HFFc6 (cell line): ENCODE measurements around the gene RBM23. TPM values are rescaled to one million over a fixed set of nuclear protein-coding genes. Genes with fewer than 3 reads are reported as not detected.

Experiments used
- DNase-seq: peaks from one replicate; pipeline ENCODE4 v3.0.0-alpha.2; 2018
- H3K27ac Mint-ChIP-seq: 2 replicates; pipeline ENCODE4 v1.8.0; 2020; ENCODE audit warnings: mild to moderate bottlenecking, mixed read lengths
- H3K27me3 Mint-ChIP-seq: 2 replicates; pipeline ENCODE4 v1.8.0; 2021; ENCODE audit warnings: mild to moderate bottlenecking, moderate library complexity, mixed read lengths; ENCODE audit not compliant: insufficient read depth
- H3K36me3 Mint-ChIP-seq: 2 replicates; pipeline ENCODE4 v1.8.0; 2021; ENCODE audit warnings: low read depth, mixed read lengths
- H3K4me1 Mint-ChIP-seq: 2 replicates; pipeline ENCODE4 v1.8.0; 2020; ENCODE audit warnings: low read depth, mixed read lengths
- H3K4me3 Mint-ChIP-seq: 2 replicates; pipeline ENCODE4 v1.8.0; 2020; ENCODE audit warnings: mild to moderate bottlenecking, moderate library complexity, mixed read lengths
- H3K9me3 Mint-ChIP-seq: 2 replicates; pipeline ENCODE4 v1.8.0; 2020; ENCODE audit warnings: mild to moderate bottlenecking, mixed read lengths
- total RNA-seq, 6 experiments: library from RNA; stranded (reverse); fragmentation: NEBNext Ultra II Directional; extraction: Animal tissue kit (Norgen Biotek cat#: 25700); gene quantifications; 2 replicates in 1 of 6; 3 replicates in 5 of 6; pipeline ENCODE4 v1.2.3, GENCODE V29; 2021
- TF ChIP-seq, protein P1 (sequence below): fragments of 200-600 bp; sonication (generic); IDR thresholded peaks from 2 replicates; pipeline ENCODE4 v1.5.0; 2021; ENCODE audit warnings: antibody characterized with exemption, mild to moderate bottlenecking

RBM23 gene
- total RNA-seq, 6 experiments from 2014 or later = 43.5 to 56.8 (median 52.2) TPM

- H3K27ac Mint-ChIP-seq = no peak overlapping the region
- H3K9me3 Mint-ChIP-seq = no peaks in the 10 kb centered on the region
- H3K36me3 Mint-ChIP-seq = no peaks in the 10 kb centered on the region
- H3K4me1 Mint-ChIP-seq = peaks cover 30% of the 10 kb centered on the region
- TF ChIP-seq, protein P1, sequence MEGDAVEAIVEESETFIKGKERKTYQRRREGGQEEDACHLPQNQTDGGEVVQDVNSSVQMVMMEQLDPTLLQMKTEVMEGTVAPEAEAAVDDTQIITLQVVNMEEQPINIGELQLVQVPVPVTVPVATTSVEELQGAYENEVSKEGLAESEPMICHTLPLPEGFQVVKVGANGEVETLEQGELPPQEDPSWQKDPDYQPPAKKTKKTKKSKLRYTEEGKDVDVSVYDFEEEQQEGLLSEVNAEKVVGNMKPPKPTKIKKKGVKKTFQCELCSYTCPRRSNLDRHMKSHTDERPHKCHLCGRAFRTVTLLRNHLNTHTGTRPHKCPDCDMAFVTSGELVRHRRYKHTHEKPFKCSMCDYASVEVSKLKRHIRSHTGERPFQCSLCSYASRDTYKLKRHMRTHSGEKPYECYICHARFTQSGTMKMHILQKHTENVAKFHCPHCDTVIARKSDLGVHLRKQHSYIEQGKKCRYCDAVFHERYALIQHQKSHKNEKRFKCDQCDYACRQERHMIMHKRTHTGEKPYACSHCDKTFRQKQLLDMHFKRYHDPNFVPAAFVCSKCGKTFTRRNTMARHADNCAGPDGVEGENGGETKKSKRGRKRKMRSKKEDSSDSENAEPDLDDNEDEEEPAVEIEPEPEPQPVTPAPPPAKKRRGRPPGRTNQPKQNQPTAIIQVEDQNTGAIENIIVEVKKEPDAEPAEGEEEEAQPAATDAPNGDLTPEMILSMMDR = no peak
- no peaks in the 10 kb centered on the region; the same call in 1 of the 2 replicates for H3K27me3 Mint-ChIP-seq
- no peak for DNase-seq
- H3K4me3 Mint-ChIP-seq = no peak overlapping the region
These were observed 28.5 kb downstream of the RBM23 start for GRCh38 chr14:22890416-22890815.

DNA sequence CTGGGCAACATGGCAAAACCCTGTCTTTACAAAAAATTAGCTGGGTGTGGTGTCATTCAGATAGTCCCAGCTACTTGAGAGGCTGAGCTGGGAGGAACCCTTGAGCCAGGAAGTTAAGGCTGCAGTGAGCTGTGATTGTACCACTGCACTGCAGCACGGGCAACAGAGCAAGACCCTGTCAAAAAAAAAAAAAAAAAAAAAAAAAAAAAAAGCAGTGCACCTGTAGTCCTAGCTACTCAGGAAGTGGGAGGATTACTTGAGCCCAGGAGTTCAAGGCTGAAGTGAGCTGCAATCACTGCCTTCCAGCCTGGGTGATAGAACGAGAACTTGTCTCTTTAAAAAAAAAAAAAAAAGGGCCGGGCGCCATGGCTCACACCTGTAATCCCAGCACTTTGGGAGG is 30.3 kb downstream of the RBM23 start:
- H3K27ac Mint-ChIP-seq = no peak overlapping the region
- H3K4me3 Mint-ChIP-seq = no peak overlapping the region
- peaks cover 30% of the 10 kb centered on the region for H3K4me1 Mint-ChIP-seq
- DNase-seq = no peak
- no peaks in the 10 kb centered on the region for H3K36me3 Mint-ChIP-seq
- H3K27me3 Mint-ChIP-seq = peaks cover 2% of the 10 kb centered on the region
- H3K9me3 Mint-ChIP-seq = no peaks in the 10 kb centered on the region
- TF ChIP-seq, protein P1 = no peak

- Mint-ChIP-seq H3K9me3 (no peaks in the 10 kb centered on the region), H3K27ac (peak overlapping the region; percentile 90; the same call in 1 of the 2 replicates), H3K4me1 (peaks cover 35% of the 10 kb centered on the region), H3K27me3 (peaks cover 2% of the 10 kb centered on the region), H3K4me3 (peak overlapping the region; percentile 93), H3K36me3 (no peaks in the 10 kb centered on the region)
- TF ChIP-seq, protein P1 = no peak
- DNase-seq = no peak
These were observed 31.0 kb downstream of the RBM23 start for GRCh38 chr14:22887990-22888378.

- Mint-ChIP-seq H3K9me3 (no peaks in the 10 kb centered on the region), H3K4me3 (peak overlapping the region; percentile 93), H3K27ac (peak overlapping the region; percentile 90), H3K27me3 (peaks cover 2% of the 10 kb centered on the region), H3K36me3 (no peaks in the 10 kb centered on the region), H3K4me1 (peaks cover 41% of the 10 kb centered on the region)
- TF ChIP-seq, protein P1 = no peak
- peak; percentile 69 for DNase-seq
These were observed 31.5 kb downstream of the RBM23 start for GRCh38 chr14:22887260-22887989.

DNA sequence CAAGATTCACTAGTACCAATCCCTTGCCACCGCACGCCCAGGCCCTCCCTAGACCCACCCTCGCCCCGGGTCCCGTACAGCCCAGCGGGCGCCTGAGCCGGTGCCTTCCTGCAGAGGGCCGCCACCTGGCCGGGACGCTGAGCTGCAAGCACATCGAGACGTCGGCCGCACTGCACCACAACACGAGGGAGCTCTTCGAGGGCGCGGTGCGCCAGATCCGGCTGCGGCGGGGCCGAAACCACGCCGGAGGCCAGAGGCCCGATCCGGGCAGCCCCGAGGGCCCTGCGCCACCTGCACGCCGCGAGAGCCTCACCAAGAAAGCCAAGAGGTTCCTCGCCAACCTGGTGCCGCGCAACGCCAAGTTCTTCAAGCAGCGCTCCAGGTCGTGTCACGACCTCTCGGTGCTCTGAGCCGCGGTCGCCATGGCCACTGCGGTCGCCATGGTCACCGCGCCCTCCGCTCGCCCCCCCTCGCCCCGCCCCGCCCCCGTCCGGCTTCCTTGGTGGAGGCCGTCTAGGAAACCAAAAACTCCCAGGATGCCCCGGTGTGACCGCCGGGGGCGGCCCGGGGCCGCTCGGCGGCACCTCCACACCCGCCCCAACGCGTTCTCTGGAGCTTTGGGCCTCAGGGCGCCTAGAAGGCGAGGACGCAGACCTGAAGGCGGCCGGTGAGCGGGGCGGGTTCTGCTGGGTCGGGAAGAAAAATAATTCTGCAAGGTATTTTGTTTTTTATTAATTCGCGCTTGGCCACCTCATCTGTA is 32.3 kb downstream of the RBM23 start:
- DNase-seq = no peak
- Mint-ChIP-seq H3K9me3 (no peaks in the 10 kb centered on the region), H3K36me3 (no peaks in the 10 kb centered on the region), H3K4me3 (peak overlapping the region; percentile 93), H3K27me3 (peaks cover 3% of the 10 kb centered on the region), H3K4me1 (peaks cover 48% of the 10 kb centered on the region), H3K27ac (peak overlapping the region; percentile 90)
- TF ChIP-seq, protein P1 = no peak
